Measurements from ENCODE around the gene STXBP5L. TPM values are rescaled to one million over a fixed set of nuclear protein-coding genes. Genes with fewer than 3 reads are reported as not detected.
"Not testable (repeated sequence)": the region's sequence is repeated elsewhere in the genome, so short reads cannot be mapped to it uniquely, and the experiment has no call there.

The STXBP5L gene
- total and polyA plus RNA-seq, 3 experiments from 2014 or later = not detected

- DNase-seq; H3K27ac Mint-ChIP-seq; H3K4me3 ChIP-seq (ENCODE audit: low read length); CTCF ChIA-PET; H3K27me3 Mint-ChIP-seq; POLR2A ChIA-PET; H3K36me3 ChIP-seq (ENCODE audit: insufficient read depth, low read length); H3K4me1 ChIP-seq (ENCODE audit: insufficient read depth, low read length); H3K36me3 Mint-ChIP-seq; H3K27me3 ChIP-seq (ENCODE audit: insufficient read depth, low read length, poor library complexity, severe bottlenecking); H3K9me3 ChIP-seq (ENCODE audit: low read length); H3K4me1 Mint-ChIP-seq; H3K4me3 Mint-ChIP-seq; H3K27ac ChIP-seq (ENCODE audit: low read depth, low read length): not testable (repeated sequence)
- peaks cover 10 to 23% (median 16%) of the 10 kb centered on the region in 5 donors for H3K9me3 Mint-ChIP-seq
Measured at GRCh38 chr3:121190626-121191025, 282.6 kb downstream of the STXBP5L start.

GRCh38 chr3:121202573-121202972 is 294.6 kb downstream of the STXBP5L start:
- H3K27me3 ChIP-seq (ENCODE audit: insufficient read depth, low read length, poor library complexity, severe bottlenecking) = no peaks in the 10 kb centered on the region
- ChIA-PET CTCF (no interaction called here), POLR2A (no interaction called here)
- Mint-ChIP-seq H3K4me1 (no peaks in the 10 kb centered on the region), H3K27ac (no peak overlapping the region), H3K9me3 (peaks cover 4 to 11% (median 8%) of the 10 kb centered on the region in 5 donors), H3K27me3 (no peaks in the 10 kb centered on the region), H3K36me3 (no peaks in the 10 kb centered on the region), H3K4me3 (no peak overlapping the region)
- no peak for DNase-seq
- no peaks in the 10 kb centered on the region for H3K4me1 ChIP-seq (ENCODE audit: insufficient read depth, low read length)
- no peaks in the 10 kb centered on the region for H3K36me3 ChIP-seq (ENCODE audit: insufficient read depth, low read length)
- no peak overlapping the region for H3K27ac ChIP-seq (ENCODE audit: low read depth, low read length)
- H3K9me3 ChIP-seq (ENCODE audit: low read length) = no peaks in the 10 kb centered on the region
- H3K4me3 ChIP-seq (ENCODE audit: low read length) = no peak overlapping the region

- Histone ChIP-seq H3K4me1 (ENCODE audit: insufficient read depth, low read length) (no peaks in the 10 kb centered on the region), H3K27ac (ENCODE audit: low read depth, low read length) (no peak overlapping the region), H3K36me3 (ENCODE audit: insufficient read depth, low read length) (no peaks in the 10 kb centered on the region), H3K27me3 (ENCODE audit: insufficient read depth, low read length, poor library complexity, severe bottlenecking) (no peaks in the 10 kb centered on the region), H3K9me3 (ENCODE audit: low read length) (no peaks in the 10 kb centered on the region), H3K4me3 (ENCODE audit: low read length) (no peak overlapping the region)
- Mint-ChIP-seq H3K36me3 (no peaks in the 10 kb centered on the region), H3K27ac (no peak overlapping the region), H3K27me3 (peaks cover 0 to 3% of the 10 kb centered on the region in 2 donors), H3K4me1 (no peaks in the 10 kb centered on the region), H3K4me3 (no peak overlapping the region), H3K9me3 (peaks cover 0 to 1% (median 0%) of the 10 kb centered on the region in 5 donors)
- CTCF ChIA-PET = no interaction called here
- no peak for DNase-seq
- POLR2A ChIA-PET = no interaction called here
Measured at GRCh38 chr3:121223116-121223515, 315.1 kb downstream of the STXBP5L start.

- POLR2A ChIA-PET = no interaction called here
- H3K9me3 ChIP-seq (ENCODE audit: low read length) = no peaks in the 10 kb centered on the region
- H3K36me3 ChIP-seq (ENCODE audit: insufficient read depth, low read length) = no peaks in the 10 kb centered on the region
- Mint-ChIP-seq H3K27me3 (no peaks in the 10 kb centered on the region), H3K4me1 (no peaks in the 10 kb centered on the region), H3K36me3 (no peaks in the 10 kb centered on the region), H3K4me3 (no peak overlapping the region), H3K9me3 (no peaks in the 10 kb centered on the region), H3K27ac (no peak overlapping the region)
- no peak overlapping the region for H3K4me3 ChIP-seq (ENCODE audit: low read length)
- CTCF ChIA-PET = no interaction called here
- H3K27me3 ChIP-seq (ENCODE audit: insufficient read depth, low read length, poor library complexity, severe bottlenecking) = no peaks in the 10 kb centered on the region
- DNase-seq = no peak
- H3K27ac ChIP-seq (ENCODE audit: low read depth, low read length) = no peak overlapping the region
- H3K4me1 ChIP-seq (ENCODE audit: insufficient read depth, low read length) = no peaks in the 10 kb centered on the region
Measured at GRCh38 chr3:121228971-121229370, 321.0 kb downstream of the STXBP5L start.

DNA sequence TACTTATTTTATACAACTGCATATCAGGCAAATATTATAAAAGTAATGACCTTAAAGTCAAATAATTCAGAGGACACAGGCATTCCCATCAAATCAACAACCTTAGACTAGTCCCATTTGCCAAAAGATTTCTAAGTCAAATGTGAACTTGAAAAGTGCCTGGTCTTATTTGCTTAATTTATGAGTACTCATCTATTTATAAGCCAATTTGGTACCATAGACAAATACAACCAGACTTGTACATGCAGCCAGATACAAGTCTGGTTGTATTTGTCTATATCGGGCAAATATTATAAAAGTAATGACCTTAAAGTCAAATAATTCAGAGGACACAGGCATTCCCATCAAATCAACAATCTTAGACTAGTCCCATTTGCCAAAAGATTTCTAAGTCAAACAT is 322.2 kb downstream of the STXBP5L start:
- CTCF ChIA-PET; H3K36me3 Mint-ChIP-seq; H3K9me3 Mint-ChIP-seq; H3K27me3 ChIP-seq (ENCODE audit: insufficient read depth, low read length, poor library complexity, severe bottlenecking); H3K9me3 ChIP-seq (ENCODE audit: low read length); H3K27ac Mint-ChIP-seq; H3K4me3 Mint-ChIP-seq; H3K36me3 ChIP-seq (ENCODE audit: insufficient read depth, low read length); H3K27ac ChIP-seq (ENCODE audit: low read depth, low read length); H3K4me1 Mint-ChIP-seq; H3K4me1 ChIP-seq (ENCODE audit: insufficient read depth, low read length); DNase-seq; POLR2A ChIA-PET; H3K4me3 ChIP-seq (ENCODE audit: low read length); H3K27me3 Mint-ChIP-seq: not testable (repeated sequence)

DNA sequence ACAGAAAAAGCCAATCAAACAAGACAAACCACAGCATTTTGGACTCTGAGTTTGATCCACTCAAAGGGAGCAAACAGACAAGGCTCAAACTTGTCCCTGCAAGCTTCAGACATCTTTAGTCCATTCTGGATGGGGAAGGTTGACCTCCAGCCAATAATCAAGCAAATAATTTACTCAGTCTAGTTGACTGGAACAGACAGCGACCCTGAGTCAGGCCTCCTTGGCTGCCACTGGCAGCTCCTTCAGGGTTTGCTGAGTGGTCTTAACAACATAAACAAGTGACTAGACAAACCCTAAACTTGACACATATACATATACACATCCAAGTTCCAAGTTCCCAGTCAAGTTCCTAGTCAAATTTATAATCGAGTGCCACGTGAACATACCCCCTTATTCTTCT is 323.9 kb downstream of the STXBP5L start:
- Histone ChIP-seq H3K9me3 (ENCODE audit: low read length) (no peaks in the 10 kb centered on the region), H3K4me3 (ENCODE audit: low read length) (no peak overlapping the region), H3K27me3 (ENCODE audit: insufficient read depth, low read length, poor library complexity, severe bottlenecking) (no peaks in the 10 kb centered on the region), H3K4me1 (ENCODE audit: insufficient read depth, low read length) (no peaks in the 10 kb centered on the region), H3K36me3 (ENCODE audit: insufficient read depth, low read length) (no peaks in the 10 kb centered on the region), H3K27ac (ENCODE audit: low read depth, low read length) (no peak overlapping the region)
- ChIA-PET CTCF (no interaction called here), POLR2A (no interaction called here)
- H3K27ac Mint-ChIP-seq = no peak overlapping the region
- H3K4me1 Mint-ChIP-seq = no peaks in the 10 kb centered on the region
- no peaks in the 10 kb centered on the region for H3K9me3 Mint-ChIP-seq
- H3K36me3 Mint-ChIP-seq = no peaks in the 10 kb centered on the region
- DNase-seq = no peak
- H3K4me3 Mint-ChIP-seq = no peak overlapping the region
- H3K27me3 Mint-ChIP-seq = no peaks in the 10 kb centered on the region

- H3K4me3 Mint-ChIP-seq = no peak overlapping the region
- CTCF ChIA-PET = no interaction called here
- H3K9me3 Mint-ChIP-seq = no peaks in the 10 kb centered on the region
- Histone ChIP-seq H3K4me1 (ENCODE audit: insufficient read depth, low read length) (no peaks in the 10 kb centered on the region), H3K4me3 (ENCODE audit: low read length) (no peak overlapping the region), H3K27me3 (ENCODE audit: insufficient read depth, low read length, poor library complexity, severe bottlenecking) (no peaks in the 10 kb centered on the region), H3K36me3 (ENCODE audit: insufficient read depth, low read length) (no peaks in the 10 kb centered on the region), H3K27ac (ENCODE audit: low read depth, low read length) (no peak overlapping the region), H3K9me3 (ENCODE audit: low read length) (no peaks in the 10 kb centered on the region)
- no peaks in the 10 kb centered on the region for H3K36me3 Mint-ChIP-seq
- no peaks in the 10 kb centered on the region for H3K4me1 Mint-ChIP-seq
- H3K27ac Mint-ChIP-seq = no peak overlapping the region
- H3K27me3 Mint-ChIP-seq = no peaks in the 10 kb centered on the region
- POLR2A ChIA-PET = no interaction called here
- DNase-seq = no peak
Measured at GRCh38 chr3:121232309-121233225, 324.6 kb downstream of the STXBP5L start.

DNA sequence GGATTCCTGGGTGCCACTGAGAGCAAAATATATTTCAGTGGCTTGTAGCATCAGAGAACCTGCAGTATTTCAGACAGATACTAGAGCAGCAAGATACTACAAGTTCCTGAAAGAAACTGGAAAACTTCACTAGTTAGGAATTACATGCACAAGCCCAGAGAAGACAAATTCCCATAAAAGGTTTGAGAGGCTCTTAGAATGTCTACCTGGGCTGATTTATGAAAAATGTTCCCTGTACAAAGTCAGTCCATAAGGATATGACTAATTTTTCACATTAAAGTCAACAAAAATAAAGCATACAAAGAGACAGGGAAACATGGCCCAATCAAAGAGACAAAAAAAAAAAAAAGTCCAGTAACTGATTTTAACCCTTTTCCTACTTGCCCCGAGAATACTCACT is 335.2 kb downstream of the STXBP5L start:
- Mint-ChIP-seq H3K36me3 (no peaks in the 10 kb centered on the region), H3K27ac (no peak overlapping the region), H3K27me3 (peaks cover 0 to 1% of the 10 kb centered on the region in 2 donors), H3K4me1 (no peaks in the 10 kb centered on the region), H3K9me3 (peaks cover 0 to 4% (median 0%) of the 10 kb centered on the region in 5 donors), H3K4me3 (no peak overlapping the region)
- H3K4me1 ChIP-seq (ENCODE audit: insufficient read depth, low read length) = no peaks in the 10 kb centered on the region
- POLR2A ChIA-PET = no interaction called here
- DNase-seq = no peak
- CTCF ChIA-PET = no interaction called here
- H3K27me3 ChIP-seq (ENCODE audit: insufficient read depth, low read length, poor library complexity, severe bottlenecking) = no peaks in the 10 kb centered on the region
- H3K9me3 ChIP-seq (ENCODE audit: low read length) = no peaks in the 10 kb centered on the region
- no peak overlapping the region for H3K27ac ChIP-seq (ENCODE audit: low read depth, low read length)
- no peaks in the 10 kb centered on the region for H3K36me3 ChIP-seq (ENCODE audit: insufficient read depth, low read length)
- no peak overlapping the region for H3K4me3 ChIP-seq (ENCODE audit: low read length)
